Neural progenitor cell (in vitro differentiated cells): ENCODE results near the gene ACBD6. TPM values are rescaled to one million over a fixed set of nuclear protein-coding genes. Genes with fewer than 3 reads are reported as not detected.

Source experiments
- DNase-seq: peaks from one replicate; pipeline ENCODE4 v3.0.0-alpha.2; 2016; ENCODE audit warnings: low spot score
- H2AFZ ChIP-seq: fragments of 200-600 bp; sonication (generic); replicated peaks from 2 replicates; pipeline ENCODE4 v1.6.1; 2016; ENCODE audit warnings: antibody characterized with exemption
- H3F3A ChIP-seq: fragments of 200-600 bp; sonication (generic); 2 replicates; pipeline ENCODE4 v1.6.1; 2016; ENCODE audit warnings: antibody characterized with exemption, low read depth
- H3K27ac ChIP-seq: fragments of 200-600 bp; sonication (generic); 2 replicates; pipeline ENCODE4 v1.5.1; 2016; ENCODE audit warnings: mild to moderate bottlenecking
- H3K27me3 ChIP-seq: fragments of 200-600 bp; sonication (generic); 2 replicates; pipeline ENCODE4 v1.6.1; 2016; ENCODE audit warnings: mild to moderate bottlenecking, moderate library complexity
- H3K36me3 ChIP-seq: fragments of 200-600 bp; sonication (generic); 2 replicates; pipeline ENCODE4 v1.5.1; 2016
- H3K4me1 ChIP-seq: fragments of 200-600 bp; sonication (generic); 2 replicates; pipeline ENCODE4 v1.6.1; 2016; ENCODE audit warnings: mixed run types
- H3K4me2 ChIP-seq: fragments of 200-600 bp; sonication (generic); 2 replicates; pipeline ENCODE4 v1.6.1; 2016
- H3K4me3 ChIP-seq: fragments of 200-600 bp; sonication (generic); 2 replicates; pipeline ENCODE4 v1.5.1; 2016
- H3K79me2 ChIP-seq: fragments of 200-600 bp; sonication (generic); 2 replicates; pipeline ENCODE4 v1.6.1; 2016; ENCODE audit warnings: low read depth
- H3K9ac ChIP-seq: fragments of 200-600 bp; sonication (generic); 2 replicates; pipeline ENCODE4 v1.6.1; 2016
- H3K9me3 ChIP-seq: fragments of 200-600 bp; sonication (generic); 2 replicates; pipeline ENCODE4 v1.5.1; 2016; ENCODE audit warnings: low read depth
- H4K20me1 ChIP-seq: fragments of 200-600 bp; sonication (generic); 2 replicates; pipeline ENCODE4 v1.6.1; 2016; ENCODE audit warnings: low read depth
- H3K27ac Mint-ChIP-seq: 3 replicates; pipeline ENCODE4 v1.8.0; 2021; ENCODE audit warnings: mixed read lengths
- H3K27me3 Mint-ChIP-seq: 2 replicates; pipeline ENCODE4 v1.8.0; 2022; ENCODE audit warnings: low read depth, mild to moderate bottlenecking, inconsistent platforms, moderate library complexity, mixed read lengths; ENCODE audit not compliant: insufficient read depth
- H3K36me3 Mint-ChIP-seq: 3 replicates; pipeline ENCODE4 v1.8.0; 2021; ENCODE audit warnings: mixed read lengths
- H3K4me1 Mint-ChIP-seq: 3 replicates; pipeline ENCODE4 v1.8.0; 2021; ENCODE audit warnings: mixed read lengths
- H3K4me3 Mint-ChIP-seq: 3 replicates; pipeline ENCODE4 v1.8.0; 2021; ENCODE audit warnings: mild to moderate bottlenecking, moderate library complexity, mixed read lengths
- H3K9me3 Mint-ChIP-seq: 3 replicates; pipeline ENCODE4 v1.8.0; 2020; ENCODE audit warnings: mixed read lengths
- CTCF ChIP-seq: fragments of 200-600 bp; sonication (generic); IDR thresholded peaks from 2 replicates; pipeline ENCODE4 v1.5.1; 2017; ENCODE audit warnings: antibody characterized with exemption, mild to moderate bottlenecking
- EZH2 ChIP-seq: fragments of 200-600 bp; sonication (generic); IDR thresholded peaks from 2 replicates; pipeline ENCODE4 v1.6.1; 2017; ENCODE audit warnings: antibody characterized with exemption, mild to moderate bottlenecking, moderate library complexity
- EZH2phosphoT487 ChIP-seq: fragments of 200-600 bp; sonication (generic); IDR thresholded peaks from 2 replicates; pipeline ENCODE4 v1.6.1; 2017; ENCODE audit warnings: antibody characterized with exemption
- total RNA-seq: library from RNA; depleted of rRNA; stranded (reverse); fragments of >200 nt; gene quantifications from 2 replicates; pipeline ENCODE4 v1.2.3, GENCODE V29; 2015; ENCODE audit warnings: low replicate concordance

The ACBD6 gene
- total RNA-seq, 1 donor from 2014 or later = 36.8 TPM

- no peak overlapping the region for H3K27ac ChIP-seq
- peaks cover 23% of the 10 kb centered on the region for H3K36me3 Mint-ChIP-seq
- H4K20me1 ChIP-seq = no peaks in the 10 kb centered on the region
- peaks cover 37% of the 10 kb centered on the region for H3K79me2 ChIP-seq
- no peak overlapping the region for H3K27ac Mint-ChIP-seq
- H3K4me1 Mint-ChIP-seq = no peaks in the 10 kb centered on the region
- H3K4me1 ChIP-seq = no peaks in the 10 kb centered on the region
- no peak overlapping the region for H2AFZ ChIP-seq
- H3K9me3 Mint-ChIP-seq = peaks cover 50% of the 10 kb centered on the region
- TF ChIP-seq EZH2phosphoT487 = no peak
- TF ChIP-seq CTCF = no peak
- TF ChIP-seq EZH2 = no peak
- no peaks in the 10 kb centered on the region for H3K36me3 ChIP-seq
- DNase-seq = no peak
- no peaks in the 10 kb centered on the region for H3F3A ChIP-seq
- no peak overlapping the region for H3K9ac ChIP-seq
- H3K27me3 ChIP-seq = no peaks in the 10 kb centered on the region
- no peak overlapping the region for H3K4me2 ChIP-seq
- no peak overlapping the region for H3K4me3 Mint-ChIP-seq
- peaks cover 21% of the 10 kb centered on the region for H3K9me3 ChIP-seq
- no peaks in the 10 kb centered on the region for H3K27me3 Mint-ChIP-seq
- no peak overlapping the region for H3K4me3 ChIP-seq
Observed at GRCh38 chr1:180385144-180385543, 117.2 kb downstream of the ACBD6 start.

GRCh38 chr1:180384286-180385005 lies 117.9 kb downstream of the ACBD6 start:
- DNase-seq = no peak
- Mint-ChIP-seq H3K4me1 (no peaks in the 10 kb centered on the region), H3K27me3 (peaks cover 4% of the 10 kb centered on the region), H3K9me3 (peaks cover 57% of the 10 kb centered on the region), H3K36me3 (peaks cover 25% of the 10 kb centered on the region), H3K27ac (no peak overlapping the region), H3K4me3 (no peak overlapping the region)
- Histone ChIP-seq H3K27ac (no peak overlapping the region), H3K4me3 (no peak overlapping the region), H2AFZ (no peak overlapping the region), H4K20me1 (no peaks in the 10 kb centered on the region), H3K36me3 (no peaks in the 10 kb centered on the region), H3K4me2 (no peak overlapping the region), H3K27me3 (no peaks in the 10 kb centered on the region), H3K79me2 (peaks cover 44% of the 10 kb centered on the region), H3F3A (no peaks in the 10 kb centered on the region), H3K9ac (no peak overlapping the region), H3K9me3 (peaks cover 28% of the 10 kb centered on the region), H3K4me1 (no peaks in the 10 kb centered on the region)
- no peak for TF ChIP-seq CTCF
- no peak for TF ChIP-seq EZH2phosphoT487
- no peak for TF ChIP-seq EZH2

GRCh38 chr1:180382326-180383115 lies 119.9 kb downstream of the ACBD6 start:
- Histone ChIP-seq H3K4me2 (no peak overlapping the region), H3K9me3 (peaks cover 32% of the 10 kb centered on the region), H3K4me3 (no peak overlapping the region), H3K27me3 (no peaks in the 10 kb centered on the region), H3K27ac (no peak overlapping the region), H3K4me1 (no peaks in the 10 kb centered on the region), H3K9ac (no peak overlapping the region), H3K79me2 (peaks cover 61% of the 10 kb centered on the region), H2AFZ (no peak overlapping the region), H3F3A (no peaks in the 10 kb centered on the region), H4K20me1 (no peaks in the 10 kb centered on the region), H3K36me3 (no peaks in the 10 kb centered on the region)
- TF ChIP-seq EZH2 (no peak), EZH2phosphoT487 (no peak), CTCF (no peak)
- DNase-seq = no peak
- no peaks in the 10 kb centered on the region for H3K4me1 Mint-ChIP-seq
- H3K36me3 Mint-ChIP-seq = peaks cover 31% of the 10 kb centered on the region
- H3K9me3 Mint-ChIP-seq = peaks cover 66% of the 10 kb centered on the region
- H3K27me3 Mint-ChIP-seq = peaks cover 4% of the 10 kb centered on the region
- no peak overlapping the region for H3K27ac Mint-ChIP-seq
- no peak overlapping the region for H3K4me3 Mint-ChIP-seq
